Vagina (tissue), 2 donors: ENCODE measurements around the gene FAM83C.
"Not testable (repeated sequence)": the region's sequence is repeated elsewhere in the genome, so short reads cannot be mapped to it uniquely, and the experiment has no call there.

Experiments used
- POLR2A ChIP-seq, 2 donors: fragments of 450-650 bp; IDR thresholded peaks; one replicate each; pipeline ENCODE4 v1.6.1; 2017; ENCODE audit warnings: antibody characterized with exemption in 2 of 2, mild to moderate bottlenecking in 2 of 2, moderate library complexity in 2 of 2
- POLR2AphosphoS5 ChIP-seq, 2 donors: sonication (generic); formaldehyde crosslinking; IDR thresholded peaks; one replicate each; pipeline ENCODE4 v1.9.0; 2017; ENCODE audit warnings: antibody characterized with exemption in 2 of 2, mild to moderate bottlenecking in 2 of 2, low read depth in 1 of 2; ENCODE audit not compliant: insufficient read depth in 1 of 2
- TF ChIP-seq, protein P1 (sequence below), 3 experiments: fragments of 450-650 bp in 2 of 3; fragments of 200-600 bp in 1 of 3; sonication (generic) in 1 of 3; IDR thresholded peaks; one replicate each; pipeline ENCODE4 v1.5.1; 2017 to 2019; ENCODE audit warnings: antibody characterized with exemption in 3 of 3, mild to moderate bottlenecking in 2 of 3, moderate library complexity in 2 of 3

- TF ChIP-seq, protein P1, sequence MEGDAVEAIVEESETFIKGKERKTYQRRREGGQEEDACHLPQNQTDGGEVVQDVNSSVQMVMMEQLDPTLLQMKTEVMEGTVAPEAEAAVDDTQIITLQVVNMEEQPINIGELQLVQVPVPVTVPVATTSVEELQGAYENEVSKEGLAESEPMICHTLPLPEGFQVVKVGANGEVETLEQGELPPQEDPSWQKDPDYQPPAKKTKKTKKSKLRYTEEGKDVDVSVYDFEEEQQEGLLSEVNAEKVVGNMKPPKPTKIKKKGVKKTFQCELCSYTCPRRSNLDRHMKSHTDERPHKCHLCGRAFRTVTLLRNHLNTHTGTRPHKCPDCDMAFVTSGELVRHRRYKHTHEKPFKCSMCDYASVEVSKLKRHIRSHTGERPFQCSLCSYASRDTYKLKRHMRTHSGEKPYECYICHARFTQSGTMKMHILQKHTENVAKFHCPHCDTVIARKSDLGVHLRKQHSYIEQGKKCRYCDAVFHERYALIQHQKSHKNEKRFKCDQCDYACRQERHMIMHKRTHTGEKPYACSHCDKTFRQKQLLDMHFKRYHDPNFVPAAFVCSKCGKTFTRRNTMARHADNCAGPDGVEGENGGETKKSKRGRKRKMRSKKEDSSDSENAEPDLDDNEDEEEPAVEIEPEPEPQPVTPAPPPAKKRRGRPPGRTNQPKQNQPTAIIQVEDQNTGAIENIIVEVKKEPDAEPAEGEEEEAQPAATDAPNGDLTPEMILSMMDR (IDR thresholded peaks at IDR 0.05) = not testable (repeated sequence)
- TF ChIP-seq POLR2AphosphoS5 (IDR thresholded peaks at IDR 0.05; ENCODE audit: insufficient read depth in 1 of 2, low read depth in 1 of 2); POLR2A (IDR thresholded peaks at IDR 0.05): not testable (repeated sequence)
These were observed 39.6 kb downstream of the FAM83C start for GRCh38 chr20:35252598-35252997.
